Hematopoietic multipotent progenitor cell (in vitro differentiated cells): ENCODE results near the gene UBE2I. TPM values are rescaled to one million over a fixed set of nuclear protein-coding genes. Genes with fewer than 3 reads are reported as not detected.

Experiments used
- DNase-seq, 3 donors: peaks; one replicate each; pipeline ENCODE4 v3.0.0-alpha.2; 2011 to 2015; ENCODE audit warnings: low read depth in 2 of 3, low spot score in 2 of 3
- total RNA-seq: library from RNA; depleted of rRNA; stranded (reverse); fragments of >200 nt; gene quantifications from one replicate; pipeline ENCODE4 v1.2.3, GENCODE V29; 2012

Gene UBE2I
- total RNA-seq, 1 donor, result 67.6 TPM

GRCh38 chr16:1355591-1355990, 46.2 kb downstream of the UBE2I start:
- DNase-seq, result no peak

GRCh38 chr16:1356061-1356900, 46.8 kb downstream of the UBE2I start:
- DNase-seq, result no peak

GRCh38 chr16:1357906-1358566, 48.6 kb downstream of the UBE2I start:
- DNase-seq, result no peak

GRCh38 chr16:1361685-1362360, 52.4 kb downstream of the UBE2I start:
- DNase-seq, result no peak

- DNase-seq, result no peak
Observed at GRCh38 chr16:1362807-1363206, 53.4 kb downstream of the UBE2I start.

- peak in 2 of 3 donors; percentile 62 to 67 for DNase-seq
Observed at GRCh38 chr16:1363501-1364041, 54.1 kb downstream of the UBE2I start.

- no peak for DNase-seq
Observed at GRCh38 chr16:1364510-1364909, 55.1 kb downstream of the UBE2I start.

- DNase-seq, result no peak
Observed at GRCh38 chr16:1366060-1366711, 56.8 kb downstream of the UBE2I start.

GRCh38 chr16:1366712-1367299, 57.4 kb downstream of the UBE2I start:
- DNase-seq, result no peak

- DNase-seq, result no peak
Observed at GRCh38 chr16:1367486-1368174, 58.2 kb downstream of the UBE2I start.

GRCh38 chr16:1371054-1371978, 61.9 kb downstream of the UBE2I start:
- no peak for DNase-seq

GRCh38 chr16:1372292-1372950, 63.0 kb downstream of the UBE2I start:
- no peak for DNase-seq

- DNase-seq, result no peak
Observed at GRCh38 chr16:1374418-1375297, 65.2 kb downstream of the UBE2I start.

- no peak for DNase-seq
Observed at GRCh38 chr16:1375298-1375640, 65.8 kb downstream of the UBE2I start.

- no peak for DNase-seq
Observed at GRCh38 chr16:1375741-1376410, 66.4 kb downstream of the UBE2I start.
